Renal cortex interstitium (tissue), 11 donors: ENCODE results near the gene UBE2O. TPM values are rescaled to one million over a fixed set of nuclear protein-coding genes. Genes with fewer than 3 reads are reported as not detected.

Experiments used
- DNase-seq, 11 donors: peaks; one replicate each; pipeline ENCODE4 v3.0.0-alpha.2; 2013; ENCODE audit warnings: low read depth in 9 of 11, low spot score in 4 of 11; ENCODE audit errors: extremely low read depth in 1 of 11
- polyA plus RNA-seq, 3 donors: library from polyadenylated mRNA; unstranded; fragments of 120-200 nt; gene quantifications; one replicate each; pipeline ENCODE4 v1.2.1, GENCODE V29; 2013; ENCODE audit not compliant: insufficient read length in 3 of 3

Gene UBE2O
- polyA plus RNA-seq, 3 donors, result 26.4 to 31.8 (median 28.6) TPM

DNA sequence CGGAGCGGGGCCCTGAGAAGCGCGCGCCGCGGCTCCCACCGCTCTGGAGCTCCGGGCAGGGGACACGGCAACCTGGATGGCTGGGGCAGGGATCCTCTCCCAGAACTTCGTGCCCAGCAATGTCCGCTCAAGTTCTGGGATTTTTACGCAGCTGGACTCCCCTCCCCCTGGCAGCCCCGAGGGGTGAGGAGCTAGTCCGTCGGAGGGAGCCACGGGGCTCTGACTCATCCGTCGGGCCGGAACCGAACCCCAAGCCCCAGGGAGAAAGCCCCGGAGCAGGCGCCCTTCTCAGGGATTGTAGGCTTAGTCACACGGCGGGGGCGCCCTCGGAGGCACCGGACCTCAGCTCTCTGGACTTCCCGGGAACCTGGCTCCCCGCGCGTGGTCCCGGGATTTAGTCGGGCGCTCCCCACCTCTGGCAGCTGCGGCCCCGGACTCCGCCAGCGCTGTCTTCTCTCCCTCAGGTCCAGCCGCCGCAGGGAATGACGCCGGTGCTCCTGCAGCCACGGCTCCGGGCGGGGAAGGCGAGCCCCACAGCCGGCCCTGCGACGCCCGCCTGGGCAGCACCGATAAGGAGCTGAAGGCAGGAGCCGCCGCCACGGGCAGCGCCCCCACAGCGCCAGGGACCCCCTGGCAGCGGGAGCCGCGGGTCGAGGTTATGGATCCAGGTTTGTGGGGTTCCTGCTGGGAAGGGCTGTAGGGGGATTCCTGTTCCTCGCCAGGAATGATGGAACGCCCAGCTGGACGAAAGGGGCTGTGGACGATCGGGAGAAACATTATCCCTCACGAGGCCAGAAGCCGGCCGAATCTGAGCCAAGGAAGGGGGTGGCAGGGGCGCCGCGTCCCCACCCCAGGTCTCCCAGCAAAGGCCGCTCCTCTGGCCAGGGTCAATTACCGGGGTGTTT lies 67.7 kb downstream of the UBE2O start:
- DNase-seq, result no peak

DNA sequence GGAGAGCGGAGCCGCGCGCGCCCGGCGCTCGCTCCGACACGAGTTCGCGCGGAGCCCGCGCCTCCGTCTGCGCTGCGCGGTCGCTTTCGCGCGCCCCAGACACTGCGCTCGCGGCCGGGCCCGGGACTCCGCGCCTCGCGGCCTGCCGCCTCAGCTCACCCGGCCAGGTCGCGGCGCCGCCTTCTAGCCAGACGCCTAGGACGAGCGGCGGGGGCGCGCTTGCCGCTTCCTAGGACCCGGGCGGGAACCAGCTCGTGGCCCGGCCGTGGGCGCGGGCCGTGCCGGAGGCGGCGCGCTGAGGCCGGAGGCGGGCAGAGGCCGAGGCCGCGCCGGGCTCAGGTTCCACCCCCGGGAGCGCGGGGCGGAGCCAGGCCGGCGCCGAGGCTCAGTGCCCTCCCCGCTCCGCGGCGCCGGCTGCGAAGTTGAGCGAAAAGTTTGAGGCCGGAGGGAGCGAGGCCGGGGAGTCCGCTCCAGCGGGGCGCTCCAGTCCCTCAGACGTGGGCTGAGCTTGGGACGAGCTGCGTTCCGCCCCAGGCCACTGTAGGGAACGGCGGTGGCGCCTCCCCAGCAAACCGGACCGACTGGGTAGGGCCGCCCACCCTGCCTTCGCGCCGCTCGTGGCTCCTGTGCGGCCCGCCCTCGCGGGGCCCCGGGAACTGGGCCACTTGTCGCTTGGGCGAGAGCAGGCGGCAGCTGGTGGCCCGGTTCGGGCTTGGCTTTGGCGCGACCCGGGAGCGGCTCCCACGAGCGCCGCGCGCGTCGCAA lies 68.5 kb downstream of the UBE2O start, which contains the start of gene SPHK1:
Gene SPHK1, plus strand, starts transcription at position 388 of the 765 bp plus-strand sequence. CDS start 1,036 bp downstream, outside the sequence.
- DNase-seq, result peak in 1 of 11 donors; percentile 62

DNA sequence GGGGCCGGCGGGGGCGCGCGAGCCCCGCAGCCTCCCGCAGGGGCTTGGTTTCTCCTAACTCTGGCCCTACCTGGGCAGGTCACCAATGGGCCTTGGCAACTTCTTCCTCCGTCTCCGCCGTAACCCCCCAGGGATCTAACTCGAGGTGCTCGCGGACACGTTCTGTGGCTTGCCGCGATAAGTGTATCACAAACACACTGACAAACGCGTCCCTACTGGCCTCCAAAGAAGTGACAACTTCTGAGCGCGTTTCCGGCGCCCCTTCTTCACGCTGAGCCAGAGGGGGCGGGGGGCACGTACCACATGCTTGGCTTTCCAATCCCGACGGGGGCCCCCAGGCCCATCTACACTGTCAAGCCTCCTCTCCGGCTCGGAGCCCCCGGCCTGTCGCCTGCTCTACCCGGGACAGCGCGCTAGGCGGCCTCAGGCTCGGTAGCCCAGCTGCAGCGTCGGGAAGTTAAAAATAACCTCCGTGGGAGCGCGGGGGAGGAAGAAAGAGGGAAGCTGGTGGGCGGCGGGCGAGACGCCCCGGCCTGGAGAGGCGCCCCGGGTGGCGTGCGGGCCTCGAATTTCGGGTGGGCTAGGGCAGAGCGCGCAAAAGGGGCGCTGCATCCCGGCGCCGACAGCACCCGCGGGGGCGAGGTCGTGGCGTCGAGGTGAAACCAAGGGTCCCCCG lies 69.3 kb downstream of the UBE2O start:
- no peak for DNase-seq

DNA sequence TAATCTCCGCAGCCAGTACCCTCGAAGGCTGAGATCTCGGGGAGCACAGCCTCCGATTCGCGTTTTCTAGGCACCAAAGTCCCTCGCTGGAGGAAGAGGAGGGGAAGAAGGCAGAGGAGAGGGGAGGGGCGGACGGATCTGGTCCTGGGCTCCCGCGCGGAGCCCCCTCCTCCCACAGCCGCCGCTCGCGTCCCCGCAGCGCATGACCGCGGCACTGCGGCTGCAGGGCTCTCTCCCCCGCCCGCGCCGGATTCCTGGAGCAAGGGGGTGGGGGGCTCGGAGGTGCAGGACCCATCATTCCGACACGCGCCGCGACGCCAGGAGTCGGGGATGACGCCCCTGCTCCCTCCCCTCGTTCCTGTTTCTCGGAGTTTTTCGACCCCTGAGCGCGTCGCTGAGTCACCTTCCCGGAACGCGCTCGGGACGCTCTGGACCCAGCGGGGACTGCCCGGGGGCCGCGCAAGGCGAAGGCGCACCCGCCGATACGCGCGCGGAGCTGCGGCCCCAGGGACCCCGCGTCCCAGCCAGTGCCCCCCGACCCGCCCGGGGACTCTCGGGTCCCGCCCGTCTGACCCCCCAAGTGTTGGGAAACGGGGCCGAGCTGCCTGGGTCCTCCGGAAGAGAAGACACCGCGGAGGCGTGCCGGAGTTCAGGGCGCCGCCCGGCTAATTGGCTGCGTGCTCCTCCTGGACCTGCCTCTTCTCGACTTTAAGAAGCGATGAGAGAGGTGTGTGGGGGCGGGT lies 70.0 kb downstream of the UBE2O start:
- no peak for DNase-seq

DNA sequence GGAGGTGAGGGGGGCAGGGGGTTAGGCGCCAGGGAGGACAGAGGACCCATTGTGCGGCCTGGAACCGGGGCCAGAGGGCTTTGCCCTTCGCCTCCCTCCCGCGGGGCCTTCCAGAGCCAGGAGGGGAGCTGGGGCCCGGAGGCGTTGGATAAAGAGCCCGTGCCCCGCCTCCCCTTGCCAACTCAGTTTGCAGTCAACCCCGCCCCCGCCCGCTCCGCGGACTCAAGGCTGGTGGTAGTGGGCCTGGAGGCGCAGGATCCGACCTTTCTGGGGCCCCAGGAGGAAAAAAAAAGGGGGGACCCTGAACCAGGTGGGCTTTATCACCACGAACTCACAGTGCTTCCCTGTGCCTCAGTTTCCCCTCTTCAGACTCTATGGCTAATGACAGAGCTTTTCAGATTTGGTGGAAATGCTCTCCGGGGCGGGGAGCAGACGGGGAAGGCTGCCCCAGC lies 70.6 kb downstream of the UBE2O start:
- no peak for DNase-seq

DNA sequence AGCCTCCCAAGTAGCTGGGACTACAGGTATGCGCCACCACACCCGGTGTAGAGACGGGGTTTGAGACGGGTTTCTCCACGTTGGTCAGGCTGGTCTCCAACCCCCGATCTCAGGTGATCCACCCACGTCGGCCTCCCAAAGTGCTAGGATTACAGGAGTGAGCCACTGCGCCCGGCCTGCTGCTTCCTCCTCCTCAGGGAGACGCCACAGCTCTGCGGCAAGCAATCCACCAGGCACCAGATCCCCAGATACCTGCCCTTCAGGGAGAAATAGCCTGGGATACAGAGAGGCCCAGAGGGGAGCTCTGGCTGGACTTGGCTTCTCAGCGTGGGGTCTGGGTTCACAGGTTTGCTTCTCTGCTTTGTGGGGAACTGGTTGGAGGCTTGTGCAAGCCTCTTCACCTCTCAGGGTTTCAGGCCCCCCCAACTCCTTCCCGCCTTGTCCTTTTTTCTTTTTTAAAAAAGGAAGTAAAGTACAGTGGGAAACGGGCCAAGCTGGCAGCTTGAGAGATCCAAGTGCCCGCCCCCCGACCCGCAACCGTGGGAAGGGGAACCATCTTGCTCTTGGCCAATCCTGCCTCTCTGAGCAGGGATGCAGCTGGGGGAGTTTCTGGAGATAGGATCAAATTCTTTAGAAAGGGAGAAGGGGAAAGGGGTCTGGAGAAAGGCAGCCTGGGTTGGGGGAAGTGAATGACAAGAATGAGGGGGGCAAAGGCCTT lies 71.2 kb downstream of the UBE2O start:
- DNase-seq, result no peak

DNA sequence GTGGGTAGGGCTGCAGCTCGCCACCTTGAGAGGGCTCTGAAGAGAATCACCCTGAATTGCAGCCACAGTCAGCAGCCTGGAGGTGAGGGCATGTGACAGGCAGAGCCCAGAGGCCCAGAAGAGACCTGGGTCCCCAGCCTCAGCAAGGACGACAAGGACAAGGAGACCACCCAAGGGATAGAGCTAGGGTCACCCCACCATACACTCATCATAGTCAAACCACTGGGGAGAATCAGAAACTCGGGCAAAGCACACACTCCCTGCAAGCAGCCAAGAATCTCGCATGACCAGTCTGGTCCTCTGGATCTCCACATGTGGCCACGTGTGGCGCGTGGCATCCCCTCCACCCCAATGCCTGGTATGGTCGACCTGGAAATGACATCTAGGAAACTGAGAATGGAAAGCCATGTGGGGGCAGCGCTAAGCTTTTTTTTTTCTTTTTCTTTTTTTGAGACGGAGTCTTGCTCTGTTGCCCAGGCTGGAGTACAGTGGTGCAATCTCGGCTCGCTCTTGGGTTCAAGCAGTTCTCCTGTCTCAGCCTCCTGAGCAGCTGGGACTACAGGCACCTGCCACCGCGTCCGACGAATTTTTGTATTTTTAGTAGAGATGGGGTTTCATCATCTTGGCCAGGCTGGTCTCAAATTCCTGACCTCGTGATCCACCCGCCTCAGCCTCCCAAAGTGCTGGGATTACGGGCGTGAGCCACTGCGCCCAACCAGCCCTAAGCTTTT lies 73.1 kb downstream of the UBE2O start:
- no peak for DNase-seq

DNA sequence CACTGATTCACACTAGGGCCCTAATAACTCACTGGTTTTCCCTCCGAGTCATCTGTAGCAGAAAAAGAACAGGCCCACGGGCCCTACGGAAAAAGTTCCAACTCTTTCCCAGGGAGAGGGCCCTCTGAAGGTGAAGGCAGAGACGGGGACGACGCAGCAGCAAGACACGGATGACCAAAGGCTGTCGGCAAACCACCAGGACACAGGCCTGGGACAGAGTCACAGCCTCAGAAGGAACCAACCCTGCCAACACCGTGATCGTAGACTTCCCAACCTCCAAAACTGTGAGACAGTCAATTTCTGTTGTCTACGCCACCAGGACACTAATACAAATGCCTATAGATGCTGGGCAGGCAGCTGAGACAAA lies 73.7 kb downstream of the UBE2O start:
- no peak for DNase-seq

DNA sequence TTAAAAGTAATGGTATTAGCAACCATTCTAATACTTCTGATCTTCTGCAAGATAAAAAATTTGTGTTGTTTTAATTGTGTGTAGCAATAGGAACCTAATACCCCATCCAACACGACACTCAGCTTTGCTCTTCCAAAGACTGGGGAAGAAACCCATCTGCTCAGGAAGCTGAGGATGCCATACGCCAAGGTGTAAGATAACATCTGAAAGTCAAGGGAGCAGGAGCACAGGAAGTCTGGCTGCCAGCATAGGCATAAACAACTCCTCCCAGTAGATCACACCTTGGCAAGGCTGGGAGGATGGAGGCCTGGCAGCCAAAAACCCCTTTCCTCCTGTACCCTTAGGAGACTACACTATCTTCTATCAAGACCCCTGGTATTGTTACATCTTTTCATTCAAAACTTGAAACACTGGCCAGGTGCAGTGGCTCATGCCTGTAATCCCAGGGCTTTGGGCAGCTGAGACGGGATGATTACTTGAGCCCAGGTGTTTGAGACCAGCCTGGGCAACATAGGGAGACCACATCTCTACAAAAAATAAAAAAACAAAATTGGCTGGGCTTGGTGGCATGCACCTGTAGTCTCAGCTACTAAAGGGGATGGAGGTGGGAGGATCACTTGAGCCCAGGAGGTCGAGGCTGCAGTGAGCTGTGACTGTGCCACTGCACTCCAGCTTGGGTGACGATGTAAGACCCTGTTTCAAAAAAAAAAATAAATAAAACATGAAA lies 74.2 kb downstream of the UBE2O start:
- no peak for DNase-seq

DNA sequence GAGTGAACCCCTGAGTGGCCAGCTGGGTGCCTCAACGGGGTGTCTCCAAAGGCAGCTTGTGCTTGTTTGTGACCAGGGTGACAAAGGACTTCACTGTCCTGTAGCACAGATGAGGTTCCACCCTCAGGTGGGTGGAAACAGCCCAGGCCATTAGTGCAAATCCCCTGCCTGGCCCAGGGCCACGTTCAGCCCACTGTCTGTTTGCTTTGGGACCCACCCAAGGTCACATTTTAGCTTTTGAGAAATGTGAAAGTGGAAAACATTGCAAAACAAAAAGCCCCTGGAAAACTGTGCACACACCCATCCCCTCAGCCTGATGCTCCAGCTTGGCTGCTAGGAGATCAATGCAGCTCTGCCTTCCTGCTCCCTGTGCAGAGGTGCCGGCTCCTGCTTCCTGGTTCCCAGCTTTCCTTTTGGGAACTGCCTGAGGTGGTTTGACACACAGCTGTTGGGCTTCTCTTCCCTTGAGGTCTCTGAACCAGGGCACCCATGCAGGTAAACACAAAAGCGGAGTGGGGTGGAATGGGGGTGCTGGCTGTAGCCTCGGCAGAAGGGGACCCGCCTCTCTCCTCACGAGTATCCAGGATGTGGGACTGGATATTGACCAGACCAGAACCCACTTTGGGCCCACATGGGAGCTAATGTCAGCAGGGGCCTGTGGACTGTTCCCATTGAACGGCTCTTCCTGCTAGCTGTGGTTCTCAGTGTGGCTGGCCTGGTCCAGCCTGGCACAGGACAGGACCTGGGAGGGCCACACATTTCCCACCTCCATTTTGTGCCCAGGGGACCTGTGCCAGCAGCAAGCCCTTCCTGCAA lies 76.4 kb downstream of the UBE2O start:
- no peak for DNase-seq

DNA sequence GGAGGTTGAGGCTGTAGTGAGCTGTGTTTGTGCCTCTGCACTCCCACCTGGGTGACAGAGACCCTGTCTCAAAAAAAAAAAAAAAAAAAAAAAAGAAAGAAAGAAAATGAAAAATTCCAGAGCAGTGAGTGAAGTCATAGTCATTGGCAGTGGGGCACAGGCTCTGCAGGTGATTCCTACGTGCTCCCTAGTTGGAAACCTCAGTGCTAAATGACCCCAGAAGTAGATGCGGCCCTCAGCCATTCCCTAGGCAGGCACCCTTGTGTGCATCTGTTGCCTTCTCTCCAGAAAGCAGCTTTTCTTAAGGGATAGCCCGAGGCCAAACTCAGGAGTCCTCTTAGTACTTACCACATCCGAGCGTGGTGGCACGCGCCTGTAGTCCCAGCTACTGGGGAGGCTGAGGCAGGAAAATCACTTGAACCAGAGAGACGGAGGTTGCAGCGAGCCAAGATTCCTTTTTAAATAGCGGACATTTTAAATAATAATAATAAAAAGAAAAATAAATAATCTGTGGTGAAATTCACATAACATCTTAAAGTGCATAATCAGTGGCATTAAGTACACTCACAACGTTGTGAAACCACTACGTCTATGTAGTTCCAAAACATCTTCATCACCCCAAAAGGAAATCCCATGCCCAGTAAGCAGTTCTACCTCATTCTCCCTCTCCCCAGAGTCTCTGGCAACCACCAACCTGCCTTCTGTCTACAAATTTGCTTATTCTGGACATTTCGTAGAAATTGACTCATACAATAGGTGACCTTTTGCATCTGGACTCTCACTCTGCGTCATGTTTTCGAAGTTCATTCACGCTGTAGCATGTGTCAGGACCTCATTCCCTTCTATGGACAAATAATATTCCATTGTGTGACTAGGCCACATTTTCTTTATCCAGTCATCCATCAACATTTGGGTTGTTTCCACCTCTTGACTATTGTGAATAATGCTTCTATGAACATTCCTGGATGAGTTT lies 81.0 kb downstream of the UBE2O start:
- no peak for DNase-seq

DNA sequence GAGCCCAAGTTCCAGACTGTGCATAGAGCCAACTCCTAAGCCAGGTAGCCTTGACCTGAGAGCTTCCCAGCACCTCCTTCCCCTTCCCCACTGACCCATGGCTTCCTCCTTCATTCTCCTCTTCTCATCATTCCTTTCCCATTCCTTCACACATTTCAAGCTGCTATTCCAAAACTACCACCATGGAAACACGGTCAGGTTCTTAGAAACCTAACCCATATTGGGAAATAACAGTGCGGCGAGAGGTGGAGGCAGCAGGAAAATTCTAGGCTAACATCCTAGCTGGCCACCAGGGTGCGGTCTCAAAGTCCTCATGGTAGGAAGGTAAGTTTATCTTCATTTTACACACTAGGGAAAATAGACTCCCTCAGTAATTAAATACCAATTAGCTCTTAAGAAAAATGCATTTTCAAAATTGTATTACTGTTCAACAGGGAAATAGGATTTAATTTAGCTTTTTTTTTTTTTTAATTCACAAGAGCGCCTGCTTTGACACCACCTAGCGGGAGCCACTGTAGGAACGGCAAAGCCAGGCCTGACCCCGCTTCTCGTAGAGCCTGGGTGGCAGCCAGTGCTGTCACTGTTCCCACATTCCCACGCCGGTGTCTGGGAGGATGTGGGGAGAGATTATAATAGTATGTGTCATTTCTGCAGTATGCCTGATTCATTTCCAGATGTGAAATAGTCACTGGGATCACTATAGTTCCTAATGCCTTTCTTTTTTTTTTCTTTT lies 82.5 kb downstream of the UBE2O start:
- DNase-seq, result no peak

DNA sequence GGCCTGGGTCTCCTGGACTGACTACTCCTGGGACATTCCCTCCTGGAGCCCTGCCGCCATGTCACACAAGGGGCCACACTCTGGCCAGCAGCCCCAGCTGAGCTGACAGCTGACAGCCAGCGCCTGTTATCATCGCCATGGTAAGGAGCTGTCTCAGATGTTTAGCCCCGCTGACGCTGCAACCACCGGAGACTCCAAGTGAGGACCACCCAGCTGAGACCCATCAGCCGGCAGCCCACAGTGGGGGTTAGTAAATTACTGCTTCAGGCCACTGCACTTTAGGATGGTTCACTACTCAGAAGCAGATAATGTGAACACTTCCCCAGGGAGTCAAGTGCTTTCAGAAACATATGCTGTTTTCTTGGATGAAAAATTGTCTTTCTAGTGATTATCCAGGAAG lies 83.1 kb downstream of the UBE2O start:
- peak in 1 of 11 donors; percentile 53 for DNase-seq

DNA sequence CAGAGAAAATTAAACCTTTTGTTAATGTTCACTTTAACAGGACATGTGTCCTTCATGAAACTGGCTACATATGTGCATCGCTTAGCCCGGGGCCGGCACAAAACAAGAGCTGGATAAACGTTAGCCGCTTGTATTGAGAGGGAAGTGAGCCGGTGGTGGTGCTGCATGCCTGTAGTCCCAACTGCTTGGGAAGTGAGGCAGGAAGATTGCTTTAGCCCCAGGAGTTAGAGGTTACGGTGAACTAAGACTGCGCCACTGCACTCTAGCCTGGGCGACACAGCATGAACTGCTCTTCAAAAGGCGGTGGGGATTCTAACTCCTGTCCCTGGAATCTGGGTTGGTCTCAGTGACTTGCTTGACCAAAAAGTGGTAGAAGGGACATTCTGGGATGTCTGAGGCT lies 83.6 kb downstream of the UBE2O start:
- DNase-seq, result no peak
